CD4-positive, alpha-beta T cell (primary cell): ENCODE measurements around the gene DRG2. TPM values are rescaled to one million over a fixed set of nuclear protein-coding genes. Genes with fewer than 3 reads are reported as not detected.

Source experiments
- ATAC-seq: fragments of 200-7000 bp; cut with Tn5 transposase; one replicate; pipeline ENCODE4 v1.10.0; 2022; ENCODE audit warnings: mild to moderate bottlenecking; ENCODE audit not compliant: poor library complexity
- CTCF ChIA-PET: fragments of 350-600 bp; sonication (Branson Sonifier 250); formaldehyde crosslinking; loops from one replicate; lab custom pipeline; 2021; ENCODE audit warnings: antibody characterized with exemption, inconsistent platforms; lab: Charles Lee
- POLR2A ChIA-PET: fragments of 350-600 bp; sonication (Branson Sonifier 250); formaldehyde crosslinking; loops from one replicate; lab custom pipeline; 2021; ENCODE audit warnings: antibody characterized with exemption, inconsistent platforms; lab: Charles Lee
- DNase-seq, 14 experiments: peaks; one replicate each; pipeline ENCODE4 v3.0.0-alpha.2; 2013 to 2020; ENCODE audit warnings: mixed read lengths in 2 of 14
- H3K27ac ChIP-seq, 2 donors: one replicate each; pipeline versions ENCODE4 v1.5.1 to v1.7.0; 2013; ENCODE audit warnings: low read length in 2 of 2, low read depth in 1 of 2, mild to moderate bottlenecking in 1 of 2
- H3K27me3 ChIP-seq, 2 experiments: 1 replicate in 1 of 2; 2 replicates in 1 of 2; pipeline versions ENCODE4 v1.6.1 to v1.7.0; 2013; ENCODE audit warnings: low read length in 2 of 2, control low read depth in 1 of 2, mild to moderate bottlenecking in 1 of 2, moderate library complexity in 1 of 2; ENCODE audit not compliant: insufficient read depth in 2 of 2, control insufficient read depth in 1 of 2
- H3K36me3 ChIP-seq: one replicate; pipeline ENCODE4 v1.6.1; 2013; ENCODE audit warnings: low read length, control low read depth; ENCODE audit not compliant: insufficient read depth
- H3K4me1 ChIP-seq: one replicate; pipeline ENCODE4 v1.6.1; 2013; ENCODE audit warnings: low read length, control low read depth; ENCODE audit not compliant: insufficient read depth
- H3K4me3 ChIP-seq: one replicate; pipeline ENCODE4 v1.5.1; 2013; ENCODE audit warnings: mild to moderate bottlenecking, low read length, moderate library complexity
- H3K9me3 ChIP-seq, 2 experiments: 1 replicate in 1 of 2; 2 replicates in 1 of 2; pipeline versions ENCODE4 v1.6.1 to v1.7.0; 2013; ENCODE audit warnings: low read length in 2 of 2, mild to moderate bottlenecking in 2 of 2, control low read depth in 1 of 2, moderate library complexity in 1 of 2; ENCODE audit not compliant: control insufficient read depth in 1 of 2, insufficient read depth in 1 of 2
- H3K27ac Mint-ChIP-seq: one replicate; pipeline ENCODE4 v1.8.0; 2020; ENCODE audit warnings: mixed read lengths
- H3K27me3 Mint-ChIP-seq: one replicate; pipeline ENCODE4 v1.8.0; 2021; ENCODE audit warnings: mixed read lengths
- H3K36me3 Mint-ChIP-seq: one replicate; pipeline ENCODE4 v1.8.0; 2021; ENCODE audit warnings: low read depth, mixed read lengths
- H3K4me1 Mint-ChIP-seq: one replicate; pipeline ENCODE4 v1.8.0; 2021; ENCODE audit warnings: low read depth, mixed read lengths
- H3K4me3 Mint-ChIP-seq: one replicate; pipeline ENCODE4 v1.8.0; 2020; ENCODE audit warnings: mild to moderate bottlenecking, mixed read lengths
- H3K9me3 Mint-ChIP-seq: one replicate; pipeline ENCODE4 v1.8.0; 2020; ENCODE audit warnings: mixed read lengths
- CTCF ChIP-seq: fragments of 200-600 bp; IDR thresholded peaks from one replicate; pipeline ENCODE4 v1.8.0; 2022; ENCODE audit warnings: antibody characterized with exemption, mild to moderate bottlenecking
- intact Hi-C, 2 experiments: fragments of 100-400 bp; cut with DNase I in 1 of 2; cut with micrococcal nuclease in 1 of 2; formaldehyde crosslinking; loops; one replicate each; pipeline versions ENCODE4 v1.15.1 to v1.9.0; 2023 to 2025; cut with DNase I, micrococcal nuclease
- total RNA-seq, 174 experiments: library from RNA in 2 of 174; stranded (reverse) in 2 of 174; gene quantifications; one replicate each; pipeline ENCODE4 v1.2.3 and lab custom pipeline; 2021 to 2026

DRG2 gene
- total RNA-seq, 2 experiments from 2014 or later = 38.9 to 40.6 TPM

- peaks cover 52% of the 10 kb centered on the region for H3K36me3 Mint-ChIP-seq
- CTCF ChIA-PET = no interaction called here
These were observed 23.7 kb upstream of the DRG2 start for GRCh38 chr17:18064053-18064452.

GRCh38 chr17:18065546-18065945 lies 22.2 kb upstream of the DRG2 start:
- intact Hi-C loops = no loop called here
- Mint-ChIP-seq H3K36me3 (peaks cover 44% of the 10 kb centered on the region), H3K9me3 (no peaks in the 10 kb centered on the region), H3K27ac (no peak overlapping the region), H3K27me3 (no peaks in the 10 kb centered on the region), H3K4me1 (no peaks in the 10 kb centered on the region), H3K4me3 (no peak overlapping the region)
- Histone ChIP-seq H3K4me1 (no peaks in the 10 kb centered on the region), H3K27ac (no peak overlapping the region), H3K4me3 (no peak overlapping the region), H3K9me3 (no peaks in the 10 kb centered on the region), H3K36me3 (peaks cover 24% of the 10 kb centered on the region), H3K27me3 (no peaks in the 10 kb centered on the region)
- ATAC-seq = no peak
- DNase-seq = no peak
- CTCF ChIA-PET = no interaction called here
- POLR2A ChIA-PET = no interaction called here
- no peak for TF ChIP-seq CTCF

More at GRCh38 chr17:18064053-18064452, 23.7 kb upstream of the DRG2 start:
- Histone ChIP-seq H3K36me3 (peaks cover 31% of the 10 kb centered on the region), H3K4me3 (no peak overlapping the region), H3K27ac (no peak overlapping the region), H3K4me1 (no peaks in the 10 kb centered on the region), H3K9me3 (no peaks in the 10 kb centered on the region), H3K27me3 (no peaks in the 10 kb centered on the region)
- no peak overlapping the region for H3K4me3 Mint-ChIP-seq
- intact Hi-C loops = no loop called here
- H3K9me3 Mint-ChIP-seq = no peaks in the 10 kb centered on the region
- no peaks in the 10 kb centered on the region for H3K4me1 Mint-ChIP-seq
- no peaks in the 10 kb centered on the region for H3K27me3 Mint-ChIP-seq
- POLR2A ChIA-PET = no interaction called here
- TF ChIP-seq CTCF = no peak
- DNase-seq = no peak
- ATAC-seq = no peak
- H3K27ac Mint-ChIP-seq = no peak overlapping the region

GRCh38 chr17:18066866-18067265 lies 20.9 kb upstream of the DRG2 start:
- Histone ChIP-seq H3K4me3 (no peak overlapping the region), H3K4me1 (peaks cover 5% of the 10 kb centered on the region), H3K36me3 (peaks cover 18% of the 10 kb centered on the region), H3K27me3 (no peaks in the 10 kb centered on the region), H3K9me3 (no peaks in the 10 kb centered on the region), H3K27ac (no peak overlapping the region)
- no peak for DNase-seq
- H3K9me3 Mint-ChIP-seq = no peaks in the 10 kb centered on the region
- ChIA-PET CTCF (no interaction called here), POLR2A (no interaction called here)
- H3K4me1 Mint-ChIP-seq = no peaks in the 10 kb centered on the region
- H3K27ac Mint-ChIP-seq = no peak overlapping the region
- H3K36me3 Mint-ChIP-seq = peaks cover 35% of the 10 kb centered on the region
- intact Hi-C loops = no loop called here
- no peak overlapping the region for H3K4me3 Mint-ChIP-seq
- TF ChIP-seq CTCF = no peak
- no peak for ATAC-seq
- no peaks in the 10 kb centered on the region for H3K27me3 Mint-ChIP-seq
